Esophagus muscularis mucosa (tissue), 4 donors: ENCODE data around the gene ATPAF2.

ENCODE experiments used
- EP300 ChIP-seq: sonication (generic); formaldehyde crosslinking; IDR thresholded peaks from one replicate; pipeline ENCODE4 v1.6.1; 2017; ENCODE audit warnings: antibody characterized with exemption
- POLR2A ChIP-seq: fragments of 450-650 bp; IDR thresholded peaks from one replicate; pipeline ENCODE4 v1.6.1; 2017; ENCODE audit warnings: antibody characterized with exemption, moderate library complexity, mild to moderate bottlenecking, low read depth
- TF ChIP-seq, protein P1 (sequence below), 3 experiments: fragments of 200-600 bp in 2 of 3; fragments of 450-650 bp in 1 of 3; sonication (generic) in 2 of 3; IDR thresholded peaks; one replicate each; pipeline ENCODE4 v1.5.1; 2017 to 2019; ENCODE audit warnings: antibody characterized with exemption in 3 of 3, mild to moderate bottlenecking in 2 of 3, moderate library complexity in 1 of 3

DNA sequence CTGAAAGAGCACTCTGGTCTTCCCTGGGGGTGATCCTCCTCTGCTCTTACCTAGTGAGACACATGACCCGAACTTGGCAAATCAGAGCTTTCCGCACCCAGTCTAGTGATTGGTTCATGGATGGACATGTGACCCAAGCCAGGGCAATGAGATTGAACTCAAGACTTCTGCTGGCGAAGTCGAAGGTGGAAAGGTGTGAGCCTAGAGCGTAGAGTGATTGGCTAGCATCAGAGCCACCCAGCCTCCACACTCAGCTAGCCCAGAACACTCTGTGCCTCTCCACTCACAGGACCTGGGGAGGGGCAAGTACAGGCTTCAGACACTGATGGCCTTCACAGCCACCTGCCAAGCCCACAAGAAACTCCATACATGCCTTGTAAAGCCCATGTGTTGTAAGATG lies 17.6 kb downstream of the ATPAF2 start:
- TF ChIP-seq, protein P1, sequence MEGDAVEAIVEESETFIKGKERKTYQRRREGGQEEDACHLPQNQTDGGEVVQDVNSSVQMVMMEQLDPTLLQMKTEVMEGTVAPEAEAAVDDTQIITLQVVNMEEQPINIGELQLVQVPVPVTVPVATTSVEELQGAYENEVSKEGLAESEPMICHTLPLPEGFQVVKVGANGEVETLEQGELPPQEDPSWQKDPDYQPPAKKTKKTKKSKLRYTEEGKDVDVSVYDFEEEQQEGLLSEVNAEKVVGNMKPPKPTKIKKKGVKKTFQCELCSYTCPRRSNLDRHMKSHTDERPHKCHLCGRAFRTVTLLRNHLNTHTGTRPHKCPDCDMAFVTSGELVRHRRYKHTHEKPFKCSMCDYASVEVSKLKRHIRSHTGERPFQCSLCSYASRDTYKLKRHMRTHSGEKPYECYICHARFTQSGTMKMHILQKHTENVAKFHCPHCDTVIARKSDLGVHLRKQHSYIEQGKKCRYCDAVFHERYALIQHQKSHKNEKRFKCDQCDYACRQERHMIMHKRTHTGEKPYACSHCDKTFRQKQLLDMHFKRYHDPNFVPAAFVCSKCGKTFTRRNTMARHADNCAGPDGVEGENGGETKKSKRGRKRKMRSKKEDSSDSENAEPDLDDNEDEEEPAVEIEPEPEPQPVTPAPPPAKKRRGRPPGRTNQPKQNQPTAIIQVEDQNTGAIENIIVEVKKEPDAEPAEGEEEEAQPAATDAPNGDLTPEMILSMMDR (IDR thresholded peaks at IDR 0.05): no peak
- TF ChIP-seq POLR2A: no peak
- no peak for TF ChIP-seq EP300
